Measurements from ENCODE around the gene DGKQ.

DGKQ gene

DNA sequence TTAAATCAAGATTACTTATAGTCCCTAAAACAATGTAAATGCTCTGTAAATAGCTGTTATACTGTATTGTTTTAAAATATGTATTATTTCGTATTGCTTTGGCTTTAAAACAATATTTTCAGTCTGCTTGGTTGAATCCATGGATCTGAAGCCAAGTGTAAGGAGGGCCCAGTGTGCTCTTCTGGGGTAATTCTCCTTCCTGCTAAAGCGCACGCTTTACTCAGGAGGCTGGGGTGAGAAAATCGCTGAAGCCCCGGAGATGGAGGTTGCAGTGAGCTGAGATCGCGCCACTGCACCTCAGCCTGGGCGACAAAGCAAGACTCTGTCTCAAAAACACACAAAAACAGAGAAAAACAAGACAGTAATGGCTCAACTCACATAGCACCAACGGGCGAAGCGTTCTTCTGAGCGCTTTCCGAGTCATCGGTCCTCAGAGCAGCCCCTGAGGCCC, 13.1 kb upstream of the DGKQ start:
- H3K4me3 ChIP-seq (ENCODE audit: low read depth in 1 of 2, low read length in 1 of 2), result peak overlapping the region; percentile 61 to 73
- no peaks in the 10 kb centered on the region for H3K9me3 ChIP-seq
- peaks cover 10% of the 10 kb centered on the region for H3K27me3 ChIP-seq
- H3K36me3 ChIP-seq, result no peaks in the 10 kb centered on the region
- H3K27ac ChIP-seq, result peak overlapping the region; percentile 27
- peaks cover 19 to 24% of the 10 kb centered on the region in 2 experiments for H3K4me1 ChIP-seq (ENCODE audit: control insufficient read depth in 1 of 2, insufficient read depth in 1 of 2, low read depth in 1 of 2, low read length in 1 of 2)
- TF ChIP-seq, protein P1, sequence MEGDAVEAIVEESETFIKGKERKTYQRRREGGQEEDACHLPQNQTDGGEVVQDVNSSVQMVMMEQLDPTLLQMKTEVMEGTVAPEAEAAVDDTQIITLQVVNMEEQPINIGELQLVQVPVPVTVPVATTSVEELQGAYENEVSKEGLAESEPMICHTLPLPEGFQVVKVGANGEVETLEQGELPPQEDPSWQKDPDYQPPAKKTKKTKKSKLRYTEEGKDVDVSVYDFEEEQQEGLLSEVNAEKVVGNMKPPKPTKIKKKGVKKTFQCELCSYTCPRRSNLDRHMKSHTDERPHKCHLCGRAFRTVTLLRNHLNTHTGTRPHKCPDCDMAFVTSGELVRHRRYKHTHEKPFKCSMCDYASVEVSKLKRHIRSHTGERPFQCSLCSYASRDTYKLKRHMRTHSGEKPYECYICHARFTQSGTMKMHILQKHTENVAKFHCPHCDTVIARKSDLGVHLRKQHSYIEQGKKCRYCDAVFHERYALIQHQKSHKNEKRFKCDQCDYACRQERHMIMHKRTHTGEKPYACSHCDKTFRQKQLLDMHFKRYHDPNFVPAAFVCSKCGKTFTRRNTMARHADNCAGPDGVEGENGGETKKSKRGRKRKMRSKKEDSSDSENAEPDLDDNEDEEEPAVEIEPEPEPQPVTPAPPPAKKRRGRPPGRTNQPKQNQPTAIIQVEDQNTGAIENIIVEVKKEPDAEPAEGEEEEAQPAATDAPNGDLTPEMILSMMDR (IDR thresholded peaks at IDR 0.05), result no peak

DNA sequence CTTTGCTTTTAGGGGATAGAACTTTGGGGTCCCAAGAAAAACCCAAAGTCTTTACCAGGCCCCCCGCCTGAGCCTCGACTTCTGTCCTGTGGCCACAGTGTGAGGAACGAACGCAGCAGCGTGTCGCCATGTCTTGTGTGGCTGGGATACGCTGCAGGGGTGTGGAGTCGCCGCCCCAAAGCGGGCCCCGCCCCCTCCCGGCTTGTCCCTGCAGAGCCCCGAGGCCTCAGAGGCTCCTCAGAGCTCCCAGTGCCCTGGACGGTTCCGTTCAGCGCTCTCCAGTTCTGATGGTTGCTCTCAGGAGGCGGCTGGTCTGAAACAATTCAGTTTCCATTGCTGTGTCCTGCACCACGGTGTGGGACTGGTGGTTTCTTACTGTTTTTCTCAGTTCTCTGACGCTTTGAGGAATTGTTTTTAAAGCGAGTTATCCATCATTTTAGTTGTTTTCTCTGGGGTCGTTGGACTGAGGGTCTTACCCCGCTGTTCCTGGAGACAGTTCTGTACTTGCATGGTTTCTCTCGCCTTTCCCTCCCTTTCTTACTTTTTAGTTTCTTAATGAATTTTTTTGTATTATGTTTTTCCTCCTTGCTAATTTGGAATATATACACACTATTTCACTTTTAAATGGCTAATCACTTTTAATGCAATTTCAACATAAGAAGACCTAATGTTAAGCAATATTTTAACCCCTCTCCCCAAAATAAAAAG, 11.9 kb upstream of the DGKQ start:
- H3K27me3 ChIP-seq, result peaks cover 10% of the 10 kb centered on the region
- no peaks in the 10 kb centered on the region for H3K36me3 ChIP-seq
- no peaks in the 10 kb centered on the region for H3K9me3 ChIP-seq
- peak overlapping the region in 1 of 2 experiments; percentile 13 for H3K4me3 ChIP-seq (ENCODE audit: low read depth in 1 of 2, low read length in 1 of 2)
- no peak overlapping the region for H3K27ac ChIP-seq
- H3K4me1 ChIP-seq (ENCODE audit: control insufficient read depth in 1 of 2, insufficient read depth in 1 of 2, low read depth in 1 of 2, low read length in 1 of 2), result peaks cover 19 to 24% of the 10 kb centered on the region in 2 experiments
- TF ChIP-seq, protein P1 (IDR thresholded peaks at IDR 0.05), result no peak

DNA sequence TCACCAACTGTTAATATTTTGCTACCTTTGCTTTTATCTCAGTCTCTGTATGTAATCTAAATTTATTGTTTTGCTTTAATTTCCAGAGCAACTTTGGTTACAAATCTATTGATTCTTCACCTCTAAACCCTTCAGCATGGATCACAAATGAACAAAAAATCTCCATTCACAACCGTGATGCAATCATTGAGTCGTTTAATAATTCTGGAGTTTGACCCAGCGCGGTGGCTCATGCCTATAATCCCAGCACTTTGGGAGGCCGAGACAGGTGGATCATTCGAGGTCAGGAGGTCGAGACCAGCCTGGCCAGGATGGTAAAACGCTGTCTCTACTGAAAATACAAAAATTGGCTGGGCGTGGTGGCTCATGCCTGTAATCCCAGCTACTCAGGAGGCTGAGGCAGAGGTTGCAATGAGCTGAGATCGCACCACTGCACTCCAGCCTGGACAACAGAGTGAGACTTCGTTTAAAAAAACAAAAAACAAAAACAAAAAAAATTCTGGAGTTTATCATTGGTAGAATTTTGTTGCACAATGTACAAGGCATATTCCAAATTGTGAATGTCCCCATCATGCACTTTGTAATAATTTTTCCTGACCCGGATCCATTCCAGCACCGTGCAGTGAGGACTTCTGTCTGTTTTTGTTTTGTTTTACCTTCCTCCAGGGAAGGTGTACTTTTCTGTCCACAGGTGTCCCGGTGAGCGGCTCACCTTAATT, 11.1 kb upstream of the DGKQ start:
- Histone ChIP-seq H3K27ac (no peak overlapping the region), H3K9me3 (no peaks in the 10 kb centered on the region), H3K4me1 (ENCODE audit: control insufficient read depth in 1 of 2, insufficient read depth in 1 of 2, low read depth in 1 of 2, low read length in 1 of 2) (peaks cover 23 to 30% of the 10 kb centered on the region in 2 experiments), H3K36me3 (no peaks in the 10 kb centered on the region), H3K27me3 (peaks cover 10% of the 10 kb centered on the region), H3K4me3 (ENCODE audit: low read depth in 1 of 2, low read length in 1 of 2) (peak overlapping the region in 1 of 2 experiments; percentile 13)
- TF ChIP-seq, protein P1 (IDR thresholded peaks at IDR 0.05), result no peak

DNA sequence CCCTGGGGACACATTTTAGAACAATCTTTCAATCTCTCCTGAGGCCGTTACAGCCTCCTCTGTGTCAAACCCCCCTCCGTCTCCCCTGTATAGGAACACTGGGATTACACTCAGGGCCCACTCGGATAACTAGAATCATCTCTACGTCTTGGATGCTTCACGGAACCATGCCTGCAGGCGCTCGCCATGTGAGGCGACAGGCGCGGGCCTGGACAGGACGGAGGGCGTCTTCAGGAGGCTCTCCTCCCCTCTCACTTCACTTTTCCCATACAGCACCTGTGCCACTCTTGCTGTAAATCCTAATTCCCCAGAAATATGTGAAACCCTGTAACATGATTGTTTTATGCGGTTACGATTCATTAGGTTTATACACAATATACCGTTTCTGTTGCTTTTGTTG, 9.4 kb upstream of the DGKQ start:
- TF ChIP-seq, protein P1 (IDR thresholded peaks at IDR 0.05), result no peak
- H3K27me3 ChIP-seq, result peaks cover 10% of the 10 kb centered on the region
- H3K4me1 ChIP-seq (ENCODE audit: control insufficient read depth in 1 of 2, insufficient read depth in 1 of 2, low read depth in 1 of 2, low read length in 1 of 2), result peaks cover 37 to 44% of the 10 kb centered on the region in 2 experiments
- H3K36me3 ChIP-seq, result no peaks in the 10 kb centered on the region
- no peak overlapping the region for H3K27ac ChIP-seq
- no peaks in the 10 kb centered on the region for H3K9me3 ChIP-seq
- H3K4me3 ChIP-seq (ENCODE audit: low read depth in 1 of 2, low read length in 1 of 2), result no peak overlapping the region

DNA sequence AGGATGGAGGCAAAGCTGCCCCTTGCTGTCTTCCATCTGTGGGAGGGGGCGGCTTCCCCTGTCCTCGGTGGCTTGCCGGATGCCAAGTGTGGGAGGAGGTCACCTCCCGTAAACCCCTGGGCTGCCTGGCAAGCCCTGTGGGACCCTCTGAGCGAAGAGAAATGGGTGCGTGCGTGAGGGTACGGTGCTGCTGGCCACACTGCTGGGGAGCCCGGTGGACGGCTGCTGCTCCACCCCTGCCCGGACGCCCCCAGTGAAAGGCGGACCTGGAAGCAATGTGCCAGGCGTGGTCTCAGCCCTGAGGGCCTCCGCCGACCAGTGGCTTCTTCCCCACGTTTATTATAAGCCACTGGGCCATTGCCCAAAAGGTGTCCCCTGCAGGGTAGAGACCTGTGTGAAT, 8.9 kb upstream of the DGKQ start:
- TF ChIP-seq, protein P1 (IDR thresholded peaks at IDR 0.05), result no peak
- Histone ChIP-seq H3K4me1 (ENCODE audit: control insufficient read depth in 1 of 2, insufficient read depth in 1 of 2, low read depth in 1 of 2, low read length in 1 of 2) (peaks cover 34 to 38% of the 10 kb centered on the region in 2 experiments), H3K27me3 (peaks cover 10% of the 10 kb centered on the region), H3K27ac (no peak overlapping the region), H3K4me3 (ENCODE audit: low read depth in 1 of 2, low read length in 1 of 2) (no peak overlapping the region), H3K9me3 (no peaks in the 10 kb centered on the region), H3K36me3 (no peaks in the 10 kb centered on the region)

Measured in neutrophil (primary cell).